ENCODE measurements around the gene LPCAT4.

The LPCAT4 gene

GRCh38 chr15:34336231-34336990, 30.6 kb downstream of the LPCAT4 start:
- DNase-seq: no peak

DNA sequence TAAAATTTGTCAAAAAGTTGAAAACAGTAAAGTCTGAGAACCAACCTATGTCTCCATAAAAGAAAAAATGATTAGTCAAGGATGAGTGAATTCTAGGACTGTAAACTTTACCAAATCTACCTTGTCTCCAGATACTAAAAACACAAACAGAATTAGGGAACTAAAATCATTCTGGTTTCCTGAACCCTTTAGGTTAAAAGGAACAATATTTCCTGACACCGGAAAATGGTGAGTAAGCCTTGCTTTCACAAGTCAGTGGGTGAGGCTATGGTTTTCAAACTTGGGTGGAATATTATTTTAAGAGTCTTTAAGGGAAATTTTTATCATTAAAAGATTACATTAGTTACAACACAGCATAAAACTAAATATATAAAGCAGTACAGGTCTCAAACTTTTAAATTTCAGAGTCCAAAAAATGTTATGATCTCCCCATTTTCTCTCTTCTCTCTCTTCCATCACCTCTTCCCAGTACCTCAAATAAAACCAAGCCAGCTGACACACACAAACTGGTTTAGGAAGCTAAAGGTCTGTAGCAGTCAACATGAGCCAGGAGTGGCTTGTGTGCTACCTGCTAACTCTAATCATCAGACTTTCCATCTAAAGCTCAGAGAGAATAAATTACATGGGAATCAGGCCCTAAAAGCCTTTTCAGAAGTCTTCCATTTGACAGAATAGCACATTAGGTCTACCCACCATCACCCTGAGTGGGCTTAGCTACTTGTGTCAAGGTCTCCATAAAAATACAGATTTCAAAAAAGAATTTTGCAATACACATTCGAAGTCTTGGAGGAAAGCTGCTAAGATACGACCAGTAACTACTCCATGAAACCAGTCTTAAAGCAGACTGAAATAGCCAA, 31.6 kb downstream of the LPCAT4 start:
- no peak for DNase-seq

- no peak for DNase-seq
Observed at GRCh38 chr15:34334672-34335071, 32.3 kb downstream of the LPCAT4 start.

GRCh38 chr15:34332553-34333120, 34.4 kb downstream of the LPCAT4 start:
- no peak for DNase-seq

DNA sequence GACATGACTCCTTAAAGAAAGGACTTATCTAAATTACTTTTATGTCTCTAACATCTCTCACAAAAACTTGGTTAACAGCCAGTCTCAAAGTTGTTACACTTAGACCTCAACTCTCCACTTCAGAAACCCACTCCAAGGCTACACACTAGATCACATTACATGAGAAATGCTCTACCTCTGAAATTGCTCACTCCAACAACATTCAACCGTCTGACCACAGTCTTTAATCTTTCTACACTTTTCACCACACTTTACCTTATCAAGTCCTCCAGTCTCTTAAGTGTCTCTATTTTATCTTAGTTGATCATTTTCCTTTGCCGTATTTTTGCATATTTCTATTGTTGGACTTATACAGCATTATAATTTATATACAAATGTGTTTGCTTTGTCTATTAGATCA, 35.2 kb downstream of the LPCAT4 start:
- no peak for DNase-seq

GRCh38 chr15:34330279-34330678, 36.7 kb downstream of the LPCAT4 start:
- no peak for DNase-seq

GRCh38 chr15:34329006-34329405, 38.0 kb downstream of the LPCAT4 start:
- no peak for DNase-seq

- DNase-seq: no peak
Observed at GRCh38 chr15:34327906-34328305, 39.1 kb downstream of the LPCAT4 start.

DNA sequence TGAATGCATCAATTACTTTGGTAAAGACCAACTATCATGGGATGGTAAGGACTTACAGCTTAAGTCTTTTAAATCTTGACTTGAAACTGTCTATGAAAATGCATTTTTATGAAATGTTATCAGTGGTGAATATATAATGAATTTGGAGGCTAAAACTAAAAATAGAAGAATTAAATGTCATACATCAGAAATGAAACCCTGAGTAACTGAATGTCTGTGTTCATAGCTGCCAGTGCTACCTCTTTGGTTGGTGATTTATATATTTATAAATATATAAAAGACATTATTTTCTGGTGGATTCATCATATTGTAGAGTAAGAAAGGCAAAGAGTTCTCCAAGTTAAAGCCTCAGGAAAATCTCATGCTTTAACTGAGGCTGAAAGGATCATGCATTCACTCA, 41.6 kb downstream of the LPCAT4 start:
- DNase-seq: no peak

GRCh38 chr15:34324933-34325332, 42.1 kb downstream of the LPCAT4 start:
- DNase-seq: no peak

DNA sequence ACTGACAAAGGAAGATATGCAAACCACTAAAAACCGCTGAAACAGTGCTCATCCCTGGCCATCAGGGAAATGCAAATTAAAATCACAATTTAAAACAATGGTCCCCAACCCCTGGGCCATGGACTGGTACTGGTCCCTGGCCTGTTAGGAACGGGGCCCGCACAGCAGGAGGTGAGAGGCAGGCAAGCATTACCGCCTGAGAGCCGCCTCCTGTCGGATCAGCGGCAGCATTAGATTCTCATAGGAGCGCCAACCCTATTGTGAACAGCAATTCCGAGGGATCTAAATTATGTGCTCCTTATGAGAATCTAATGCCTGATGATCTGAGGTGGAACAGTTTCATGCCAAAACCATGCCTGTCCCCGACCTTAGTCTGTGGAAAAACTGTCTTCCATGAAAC, 43.8 kb downstream of the LPCAT4 start:
- no peak for DNase-seq

- peak; percentile 68 for DNase-seq
Observed at GRCh38 chr15:34318277-34319079, 48.5 kb downstream of the LPCAT4 start.

- DNase-seq: no peak
Observed at GRCh38 chr15:34314491-34315490, 52.2 kb downstream of the LPCAT4 start.

GRCh38 chr15:34311563-34311962, 55.4 kb downstream of the LPCAT4 start:
- DNase-seq: no peak

Data from fibroblast of skin of right biceps (primary cell).